GM10248 (cell line): ENCODE results near the gene TNS1.

Experiments
- CTCF ChIA-PET: fragments of 300-600 bp; sonication (Branson Sonifier 250); formaldehyde crosslinking; extraction: SDS; loops from one replicate; lab custom pipeline; 2021; ENCODE audit warnings: antibody characterized with exemption; lab: Yijun Ruan, JAX
- POLR2A ChIA-PET: fragments of 350-650 bp; sonication (Branson Sonifier 250); formaldehyde crosslinking; extraction: SDS; loops from one replicate; lab custom pipeline; 2020; ENCODE audit warnings: antibody characterized with exemption; lab: Yijun Ruan, JAX
- DNase-seq: peaks from one replicate; pipeline ENCODE4 v3.0.0; 2012; ENCODE audit errors: extremely low spot score
- CTCF ChIP-seq: IDR thresholded peaks from 2 replicates; pipeline ENCODE4 v1.5.1; 2012; ENCODE audit warnings: mild to moderate bottlenecking, low read depth; ENCODE audit errors: extremely low read depth, missing control alignments, control extremely low read depth

TNS1 gene

GRCh38 chr2:217851191-217852020 lies 151.4 kb downstream of the TNS1 start:
- DNase-seq, result no peak
- CTCF ChIA-PET, result no interaction called here
- POLR2A ChIA-PET, result no interaction called here
- no peak for TF ChIP-seq CTCF

GRCh38 chr2:217849154-217849975 lies 153.4 kb downstream of the TNS1 start:
- CTCF ChIA-PET, result interaction anchor here (1.2 to 1.4 kb wide), 2 partner anchors 37 to 64 kb away, joined by 3 to 4 read pairs; no protein-coding TSS in a partner anchor
- DNase-seq, result no peak
- POLR2A ChIA-PET, result no interaction called here
- no peak for TF ChIP-seq CTCF

- DNase-seq, result no peak
- TF ChIP-seq CTCF, result no peak
- ChIA-PET POLR2A (no interaction called here), CTCF (interaction anchor here (1.4 kb wide), 1 partner anchor 38 kb away, joined by 4 read pairs; no protein-coding TSS in a partner anchor)
Measured at GRCh38 chr2:217848351-217848957, 154.3 kb downstream of the TNS1 start.

- ChIA-PET CTCF (interaction anchor here (1.4 kb wide), 1 partner anchor 39 kb away, joined by 4 read pairs; no protein-coding TSS in a partner anchor), POLR2A (no interaction called here)
- no peak for DNase-seq
- TF ChIP-seq CTCF, result no peak
Measured at GRCh38 chr2:217847552-217848350, 155.0 kb downstream of the TNS1 start.

GRCh38 chr2:217847115-217847514 lies 155.7 kb downstream of the TNS1 start:
- ChIA-PET CTCF (interaction anchor here (0.6 to 1.0 kb wide), 2 partner anchors 11 to 20 kb away, joined by 3 read pairs; no protein-coding TSS in a partner anchor), POLR2A (no interaction called here)
- no peak for TF ChIP-seq CTCF
- no peak for DNase-seq

- DNase-seq, result no peak
- ChIA-PET CTCF (interaction anchor here (0.6 to 1.2 kb wide), 3 partner anchors 11 to 61 kb away, joined by 3 read pairs; no protein-coding TSS in a partner anchor), POLR2A (no interaction called here)
- no peak for TF ChIP-seq CTCF
Measured at GRCh38 chr2:217846321-217846743, 156.5 kb downstream of the TNS1 start.
